Lower leg skin (tissue), 4 donors: ENCODE measurements around the gene FOS. TPM values are rescaled to one million over a fixed set of nuclear protein-coding genes. Genes with fewer than 3 reads are reported as not detected.

Experiments used
- DNase-seq, 2 donors: peaks; one replicate each; pipeline ENCODE4 v3.0.0-alpha.2; 2019; ENCODE audit warnings: low spot score in 2 of 2
- H3K4me3 ChIP-seq: fragments of 200-600 bp; sonication (generic); 2 replicates; pipeline ENCODE4 v1.5.1; 2017; ENCODE audit warnings: mild to moderate bottlenecking, low read depth; ENCODE audit not compliant: poor library complexity, severe bottlenecking
- CTCF ChIP-seq, 3 donors: fragments of 450-650 bp; IDR thresholded peaks; one replicate each; pipeline ENCODE4 v1.5.1; 2016; ENCODE audit warnings: antibody characterized with exemption in 3 of 3, mild to moderate bottlenecking in 3 of 3, moderate library complexity in 2 of 3
- POLR2A ChIP-seq, 2 donors: fragments of 450-650 bp; IDR thresholded peaks; one replicate each; pipeline ENCODE4 v1.6.1; 2016 to 2017; ENCODE audit warnings: antibody characterized with exemption in 2 of 2, mild to moderate bottlenecking in 1 of 2, moderate library complexity in 1 of 2
- WGBS, 2 donors: methylation state at CpG; one replicate each; pipeline ENCODE4 v1.1.5; 2018; 5-methylcytosine and 5-hydroxymethylcytosine counted together
- intact Hi-C: fragments of 100-400 bp; cut with DNase I; formaldehyde crosslinking; loops from one replicate; pipeline ENCODE4 v1.15.0; 2023; ENCODE audit warnings: low total_unique reads
- total RNA-seq, 4 donors: library from RNA; depleted of rRNA; stranded (reverse); fragments of >200 nt; gene quantifications; one replicate each; pipeline ENCODE4 v1.1.0, GENCODE V29; 2016

FOS gene
- total RNA-seq, 4 donors from 2014 or later: 154 to 448 (median 330) TPM

GRCh38 chr14:75290851-75291250 lies 12.2 kb downstream of the FOS start:
- no peak overlapping the region for H3K4me3 ChIP-seq
- TF ChIP-seq POLR2A (IDR thresholded peaks at IDR 0.05) (no peak), CTCF (IDR thresholded peaks at IDR 0.05) (no peak)
- WGBS, 2 donors: 86 to 88% methylated on average over 3 of the region's 3 CpGs
- DNase-seq: peak in 1 of 2 donors; percentile 50
- intact Hi-C loops: loop anchor here (10.0 kb wide), 1 partner anchor 56 kb away; no protein-coding TSS in a partner anchor

GRCh38 chr14:75291331-75291730 lies 12.7 kb downstream of the FOS start:
- DNase-seq: peak in 1 of 2 donors; percentile 46
- 87 to 93% methylated on average over 5 of the region's 5 CpGs for whole genome bisulfite sequencing, 2 donors
- intact Hi-C loops: loop anchor here (10.0 kb wide), 1 partner anchor 57 kb away; no protein-coding TSS in a partner anchor
- TF ChIP-seq CTCF (IDR thresholded peaks at IDR 0.05) (no peak), POLR2A (IDR thresholded peaks at IDR 0.05) (no peak)
- no peak overlapping the region for H3K4me3 ChIP-seq

GRCh38 chr14:75292101-75292563 lies 13.5 kb downstream of the FOS start:
- TF ChIP-seq POLR2A (IDR thresholded peaks at IDR 0.05): no peak
- no peak for TF ChIP-seq CTCF (IDR thresholded peaks at IDR 0.05)
- WGBS, 2 donors: 85 to 88% methylated on average over 9 of the region's 9 CpGs
- intact Hi-C loops: loop anchor here (10.0 kb wide), 1 partner anchor 57 kb away; no protein-coding TSS in a partner anchor
- H3K4me3 ChIP-seq: no peak overlapping the region
- DNase-seq: peak in 1 of 2 donors; percentile 78

- intact Hi-C loops: loop anchor here (10.0 kb wide), 1 partner anchor 58 kb away; no protein-coding TSS in a partner anchor
Measured at GRCh38 chr14:75292886-75293285, 14.3 kb downstream of the FOS start.

GRCh38 chr14:75293920-75294648 lies 15.5 kb downstream of the FOS start:
- H3K4me3 ChIP-seq: peak overlapping the region; percentile 39
- DNase-seq: peak; percentile 93 to 99
- intact Hi-C loops: loop anchor here (10.0 kb wide), 1 partner anchor 59 kb away; no protein-coding TSS in a partner anchor
- no peak for TF ChIP-seq POLR2A (IDR thresholded peaks at IDR 0.05)
- no peak for TF ChIP-seq CTCF (IDR thresholded peaks at IDR 0.05)
- 0 to 1% methylated on average over 31 to 35 of the region's 59 CpGs for WGBS, 2 donors

More at GRCh38 chr14:75292886-75293285, 14.3 kb downstream of the FOS start:
- 90 to 97% methylated on average over 7 of the region's 7 CpGs for WGBS, 2 donors
- TF ChIP-seq CTCF (IDR thresholded peaks at IDR 0.05) (no peak), POLR2A (IDR thresholded peaks at IDR 0.05) (no peak)
- peak in 1 of 2 donors; percentile 52 for DNase-seq
- H3K4me3 ChIP-seq: no peak overlapping the region
